ENCODE results near the gene CD84. TPM values are rescaled to one million over a fixed set of nuclear protein-coding genes. Genes with fewer than 3 reads are reported as not detected.

The CD84 gene
- polyA plus RNA-seq, 3 donors, result 14.5 to 33.5 (median 31.8) TPM

GRCh38 chr1:160605792-160606479 lies 26.6 kb upstream of the CD84 start:
- TF ChIP-seq CTCF (IDR thresholded peaks at IDR 0.05), result no peak
- no peak overlapping the region for H2AFZ ChIP-seq (ENCODE audit: insufficient read depth, low read depth, low read length, poor library complexity, severe bottlenecking)
- no peaks in the 10 kb centered on the region for H3K4me1 ChIP-seq (ENCODE audit: control insufficient read depth in 1 of 2, insufficient read depth in 2 of 2, low read length in 2 of 2)
- H3K27ac ChIP-seq (ENCODE audit: low read depth in 1 of 2, low read length in 2 of 2), result no peak overlapping the region
- H3K9me3 Mint-ChIP-seq, result peaks cover 9 to 30% (median 21%) of the 10 kb centered on the region in 7 donors
- no peaks in the 10 kb centered on the region for H3K27me3 ChIP-seq (ENCODE audit: control insufficient read depth in 2 of 2, insufficient read depth in 2 of 2, low read length in 2 of 2)
- no peaks in the 10 kb centered on the region for H3K27me3 Mint-ChIP-seq (ENCODE audit: low read depth in 3 of 3)
- intact Hi-C loops (cut with micrococcal nuclease), result loop anchor here (2.0 to 5.0 kb wide), 3 partner anchors 59 to 177 kb away; no protein-coding TSS in a partner anchor
- H3K79me2 ChIP-seq (ENCODE audit: insufficient read depth, low read length), result no peaks in the 10 kb centered on the region
- H3K36me3 Mint-ChIP-seq, result peaks cover 0 to 6% of the 10 kb centered on the region in 2 donors
- 95% methylated on average over 4 of the region's 4 CpGs for WGBS (ENCODE audit: insufficient coverage)
- no peak overlapping the region for H3K4me3 ChIP-seq (replicated peaks in 1 of 3; ENCODE audit: low read depth in 2 of 3, low read length in 3 of 3)
- no peak for DNase-seq
- no peak overlapping the region for H3K4me3 Mint-ChIP-seq
- no peak overlapping the region for H3K9ac ChIP-seq (ENCODE audit: insufficient read depth, low read length, poor library complexity, severe bottlenecking)
- peak overlapping the region in 2 of 7 donors; percentile 12 to 55 for H3K27ac Mint-ChIP-seq
- H3K9me3 ChIP-seq (replicated peaks in 1 of 2; ENCODE audit: control insufficient read depth in 1 of 2, insufficient read depth in 1 of 2, low read length in 2 of 2), result peaks cover 3 to 11% of the 10 kb centered on the region in 2 donors
- H3K4me1 Mint-ChIP-seq, result peaks cover 7% of the 10 kb centered on the region
- H3K4me2 ChIP-seq (replicated peaks; ENCODE audit: extremely low read depth, low read length, poor library complexity, severe bottlenecking), result no peak overlapping the region
- H3K36me3 ChIP-seq (replicated peaks in 1 of 2; ENCODE audit: control insufficient read depth in 1 of 2, insufficient read depth in 2 of 2, low read length in 2 of 2), result no peaks in the 10 kb centered on the region
- no peaks in the 10 kb centered on the region for H4K20me1 ChIP-seq (ENCODE audit: insufficient read depth, low read length)

GRCh38 chr1:160605205-160605604 lies 25.9 kb upstream of the CD84 start:
- peaks cover 7% of the 10 kb centered on the region for H3K4me1 Mint-ChIP-seq
- H4K20me1 ChIP-seq (ENCODE audit: insufficient read depth, low read length), result no peaks in the 10 kb centered on the region
- intact Hi-C loops (cut with micrococcal nuclease), result loop anchor here (5.0 kb wide), 2 partner anchors 58 to 63 kb away; no protein-coding TSS in a partner anchor
- H3K79me2 ChIP-seq (ENCODE audit: insufficient read depth, low read length), result no peaks in the 10 kb centered on the region
- peaks cover 0 to 6% of the 10 kb centered on the region in 2 donors for H3K36me3 Mint-ChIP-seq
- H3K27ac Mint-ChIP-seq, result no peak overlapping the region
- H3K36me3 ChIP-seq (replicated peaks in 1 of 2; ENCODE audit: control insufficient read depth in 1 of 2, insufficient read depth in 2 of 2, low read length in 2 of 2), result no peaks in the 10 kb centered on the region
- no peak for TF ChIP-seq CTCF (IDR thresholded peaks at IDR 0.05)
- peaks cover 6 to 14% of the 10 kb centered on the region in 2 donors for H3K9me3 ChIP-seq (replicated peaks in 1 of 2; ENCODE audit: control insufficient read depth in 1 of 2, insufficient read depth in 1 of 2, low read length in 2 of 2)
- no peak overlapping the region for H3K9ac ChIP-seq (ENCODE audit: insufficient read depth, low read length, poor library complexity, severe bottlenecking)
- H3K4me2 ChIP-seq (replicated peaks; ENCODE audit: extremely low read depth, low read length, poor library complexity, severe bottlenecking), result no peak overlapping the region
- peaks cover 13 to 35% (median 26%) of the 10 kb centered on the region in 7 donors for H3K9me3 Mint-ChIP-seq
- no peaks in the 10 kb centered on the region for H3K27me3 Mint-ChIP-seq (ENCODE audit: low read depth in 3 of 3)
- H3K4me3 ChIP-seq (replicated peaks in 1 of 3; ENCODE audit: low read depth in 2 of 3, low read length in 3 of 3), result no peak overlapping the region
- WGBS (ENCODE audit: insufficient coverage), result 100% methylated on average over 2 of the region's 2 CpGs
- no peak overlapping the region for H2AFZ ChIP-seq (ENCODE audit: insufficient read depth, low read depth, low read length, poor library complexity, severe bottlenecking)
- DNase-seq, result no peak
- no peak overlapping the region for H3K4me3 Mint-ChIP-seq
- no peak overlapping the region for H3K27ac ChIP-seq (ENCODE audit: low read depth in 1 of 2, low read length in 2 of 2)
- no peaks in the 10 kb centered on the region for H3K27me3 ChIP-seq (ENCODE audit: control insufficient read depth in 2 of 2, insufficient read depth in 2 of 2, low read length in 2 of 2)
- no peaks in the 10 kb centered on the region for H3K4me1 ChIP-seq (ENCODE audit: control insufficient read depth in 1 of 2, insufficient read depth in 2 of 2, low read length in 2 of 2)

All from CD14-positive monocyte (primary cell).